ENCODE results near the gene PRDM11.

PRDM11 gene

GRCh38 chr11:45208135-45208534, 61.7 kb downstream of the PRDM11 start:
- TF ChIP-seq CTCF (conservative IDR thresholded peaks at IDR 0.05) = no peak
- H3K27ac ChIP-seq = no peak overlapping the region

GRCh38 chr11:45209000-45209879, 62.8 kb downstream of the PRDM11 start:
- no peak for TF ChIP-seq ZFX (IDR thresholded peaks at IDR 0.05)
- no peak for TF ChIP-seq CTCF (conservative IDR thresholded peaks at IDR 0.05)
- no peak overlapping the region for H3K27ac ChIP-seq

GRCh38 chr11:45209891-45210699, 63.7 kb downstream of the PRDM11 start:
- H3K27ac ChIP-seq = no peak overlapping the region
- TF ChIP-seq CTCF (conservative IDR thresholded peaks at IDR 0.05) (no peak), ZFX (IDR thresholded peaks at IDR 0.05) (no peak)

GRCh38 chr11:45210846-45211245, 64.4 kb downstream of the PRDM11 start:
- no peak overlapping the region for H3K27ac ChIP-seq
- TF ChIP-seq ZFX (IDR thresholded peaks at IDR 0.05) (no peak), CTCF (conservative IDR thresholded peaks at IDR 0.05) (no peak)

- no peak overlapping the region for H3K27ac ChIP-seq
- TF ChIP-seq ZFX (IDR thresholded peaks at IDR 0.05) = no peak
- no peak for TF ChIP-seq CTCF (conservative IDR thresholded peaks at IDR 0.05)
Measured at GRCh38 chr11:45211732-45212131, 65.3 kb downstream of the PRDM11 start.

- TF ChIP-seq CTCF (conservative IDR thresholded peaks at IDR 0.05) (peak; percentile 47), ZFX (IDR thresholded peaks at IDR 0.05) (no peak)
Measured at GRCh38 chr11:45212566-45213315, 66.3 kb downstream of the PRDM11 start.

More at GRCh38 chr11:45212566-45213315, 66.3 kb downstream of the PRDM11 start:
- no peak overlapping the region for H3K27ac ChIP-seq

Measured in C4-2B (cell line).